Breast epithelium (tissue), 3 donors: ENCODE data around the gene ABCA13.

Source experiments
- CTCF ChIP-seq, 3 donors: fragments of 450-650 bp; IDR thresholded peaks; one replicate each; pipeline ENCODE4 v1.5.1; 2016 to 2017; ENCODE audit warnings: antibody characterized with exemption in 3 of 3, mild to moderate bottlenecking in 3 of 3, moderate library complexity in 3 of 3
- POLR2A ChIP-seq: fragments of 450-650 bp; IDR thresholded peaks from one replicate; pipeline ENCODE4 v1.6.1; 2016; ENCODE audit warnings: antibody characterized with exemption, mild to moderate bottlenecking, moderate library complexity
- POLR2AphosphoS5 ChIP-seq, 3 donors: sonication (generic); formaldehyde crosslinking; IDR thresholded peaks; one replicate each; pipeline ENCODE4 v1.6.1; 2017; ENCODE audit warnings: antibody characterized with exemption in 3 of 3

GRCh38 chr7:48140001-48140681 lies 31.1 kb upstream of the ABCA13 start:
- TF ChIP-seq POLR2A, result no peak
- TF ChIP-seq CTCF (IDR thresholded peaks at IDR 0.05), result no peak
- no peak for TF ChIP-seq POLR2AphosphoS5 (IDR thresholded peaks at IDR 0.05)
